Activated CD4-positive, alpha-beta T cell treated with anti-CD3 and anti-CD28 coated beads, Interleukin-2, amount 10 ng/mL, durations not matched to agents 24 days and 14 days (primary cell): ENCODE results near the gene TTC17. TPM values are rescaled to one million over a fixed set of nuclear protein-coding genes. Genes with fewer than 3 reads are reported as not detected.

Experiments
- total RNA-seq: library from RNA; stranded (reverse); gene quantifications from 2 replicates; pipeline ENCODE4 v1.2.3, GENCODE V29; 2022

Gene TTC17
- total RNA-seq, 1 donor from 2014 or later: 75.1 TPM

Other genes starting within 250 kb of the TTC17 start
- 171 and 182 TPM in 2 replicates for gene API5, start 46.9 kb upstream of the TTC17 start, total RNA-seq